Peyer's patch (tissue), 4 donors: ENCODE measurements around the gene ANKRD2. TPM values are rescaled to one million over a fixed set of nuclear protein-coding genes. Genes with fewer than 3 reads are reported as not detected.
A peak's percentile ranks its signal among the peaks of the same experiment; 100 is the strongest.

Source experiments
- DNase-seq, 3 donors: peaks; one replicate each; pipeline ENCODE4 v3.0.0-alpha.2; 2017 to 2019
- H3K27ac ChIP-seq, 4 donors: fragments of 200-600 bp; sonication (generic); one replicate each; pipeline ENCODE4 v1.5.1; 2016 to 2019
- H3K27me3 ChIP-seq, 2 donors: fragments of 200-600 bp; sonication (generic); one replicate each; pipeline ENCODE4 v1.5.1; 2019
- H3K36me3 ChIP-seq, 3 donors: fragments of 200-600 bp; sonication (generic); one replicate each; pipeline ENCODE4 v1.5.1; 2016 to 2019
- H3K4me1 ChIP-seq, 4 donors: fragments of 200-600 bp; sonication (generic); one replicate each; pipeline ENCODE4 v1.5.1; 2016 to 2019
- H3K4me3 ChIP-seq, 4 donors: fragments of 200-600 bp; sonication (generic); 1 replicate in 3 of 4; 2 replicates in 1 of 4; pipeline ENCODE4 v1.5.1; 2016 to 2019; ENCODE audit warnings: mild to moderate bottlenecking in 1 of 4
- H3K9me3 ChIP-seq, 4 donors: fragments of 200-600 bp; sonication (generic); one replicate each; pipeline ENCODE4 v1.5.1; 2016 to 2019; ENCODE audit warnings: mild to moderate bottlenecking in 1 of 4
- POLR2A ChIP-seq, 2 donors: fragments of 450-650 bp; IDR thresholded peaks; one replicate each; pipeline ENCODE4 v1.5.1; 2017; ENCODE audit warnings: antibody characterized with exemption in 2 of 2, mild to moderate bottlenecking in 2 of 2, moderate library complexity in 2 of 2
- total RNA-seq, 4 donors: library from RNA; depleted of rRNA; stranded (reverse); fragments of >200 nt; gene quantifications; one replicate each; pipeline ENCODE4 v1.1.0, GENCODE V29; 2016
- TF ChIP-seq, protein P1 (sequence below), 6 experiments: fragments of 450-650 bp in 4 of 6; fragments of 200-600 bp in 2 of 6; sonication (generic) in 1 of 6; IDR thresholded peaks; one replicate each; pipeline ENCODE4 v1.5.1; 2017 to 2019; ENCODE audit warnings: antibody characterized with exemption in 6 of 6, mild to moderate bottlenecking in 3 of 6, moderate library complexity in 1 of 6

ANKRD2 gene
- total RNA-seq, 4 donors from 2014 or later = not detected

DNA sequence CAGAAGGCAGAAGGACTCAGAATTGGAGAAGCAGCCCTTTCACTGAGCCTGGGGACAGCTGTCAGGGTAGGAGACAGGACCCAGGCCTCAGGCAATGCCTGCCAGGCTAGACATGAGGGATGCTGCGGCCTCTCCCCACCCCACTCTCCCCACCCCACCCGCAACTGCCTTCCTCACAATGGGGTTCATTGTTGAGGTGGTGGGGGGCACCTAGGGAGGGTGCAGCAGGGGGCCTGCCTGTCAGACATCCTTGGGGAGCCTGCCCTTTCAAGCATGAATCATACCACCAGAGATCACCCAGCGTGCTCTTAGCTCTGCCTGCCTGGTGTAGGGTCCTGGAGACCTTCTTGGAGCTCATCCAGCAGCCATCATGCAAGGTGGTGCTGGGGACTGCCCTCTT is 16.9 kb downstream of the ANKRD2 start, which contains the start of gene C10orf62:
C10orf62 (plus strand) TSS at position 243 of the 400 bp plus-strand sequence. CDS start 177 bp downstream, outside the sequence.
- no peaks in the 10 kb centered on the region for H3K27me3 ChIP-seq
- no peak for DNase-seq
- no peak within 1 kb of the TSS for H3K4me3 ChIP-seq
- TF ChIP-seq, protein P1, sequence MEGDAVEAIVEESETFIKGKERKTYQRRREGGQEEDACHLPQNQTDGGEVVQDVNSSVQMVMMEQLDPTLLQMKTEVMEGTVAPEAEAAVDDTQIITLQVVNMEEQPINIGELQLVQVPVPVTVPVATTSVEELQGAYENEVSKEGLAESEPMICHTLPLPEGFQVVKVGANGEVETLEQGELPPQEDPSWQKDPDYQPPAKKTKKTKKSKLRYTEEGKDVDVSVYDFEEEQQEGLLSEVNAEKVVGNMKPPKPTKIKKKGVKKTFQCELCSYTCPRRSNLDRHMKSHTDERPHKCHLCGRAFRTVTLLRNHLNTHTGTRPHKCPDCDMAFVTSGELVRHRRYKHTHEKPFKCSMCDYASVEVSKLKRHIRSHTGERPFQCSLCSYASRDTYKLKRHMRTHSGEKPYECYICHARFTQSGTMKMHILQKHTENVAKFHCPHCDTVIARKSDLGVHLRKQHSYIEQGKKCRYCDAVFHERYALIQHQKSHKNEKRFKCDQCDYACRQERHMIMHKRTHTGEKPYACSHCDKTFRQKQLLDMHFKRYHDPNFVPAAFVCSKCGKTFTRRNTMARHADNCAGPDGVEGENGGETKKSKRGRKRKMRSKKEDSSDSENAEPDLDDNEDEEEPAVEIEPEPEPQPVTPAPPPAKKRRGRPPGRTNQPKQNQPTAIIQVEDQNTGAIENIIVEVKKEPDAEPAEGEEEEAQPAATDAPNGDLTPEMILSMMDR (IDR thresholded peaks at IDR 0.05) = no peak
- TF ChIP-seq POLR2A (IDR thresholded peaks at IDR 0.05) = no peak
- H3K9me3 ChIP-seq = no peaks in the 10 kb centered on the region
- H3K36me3 ChIP-seq = no peaks in the 10 kb centered on the region
- H3K4me1 ChIP-seq = no peaks in the 10 kb centered on the region
- no peak within 1 kb of the TSS for H3K27ac ChIP-seq

DNA sequence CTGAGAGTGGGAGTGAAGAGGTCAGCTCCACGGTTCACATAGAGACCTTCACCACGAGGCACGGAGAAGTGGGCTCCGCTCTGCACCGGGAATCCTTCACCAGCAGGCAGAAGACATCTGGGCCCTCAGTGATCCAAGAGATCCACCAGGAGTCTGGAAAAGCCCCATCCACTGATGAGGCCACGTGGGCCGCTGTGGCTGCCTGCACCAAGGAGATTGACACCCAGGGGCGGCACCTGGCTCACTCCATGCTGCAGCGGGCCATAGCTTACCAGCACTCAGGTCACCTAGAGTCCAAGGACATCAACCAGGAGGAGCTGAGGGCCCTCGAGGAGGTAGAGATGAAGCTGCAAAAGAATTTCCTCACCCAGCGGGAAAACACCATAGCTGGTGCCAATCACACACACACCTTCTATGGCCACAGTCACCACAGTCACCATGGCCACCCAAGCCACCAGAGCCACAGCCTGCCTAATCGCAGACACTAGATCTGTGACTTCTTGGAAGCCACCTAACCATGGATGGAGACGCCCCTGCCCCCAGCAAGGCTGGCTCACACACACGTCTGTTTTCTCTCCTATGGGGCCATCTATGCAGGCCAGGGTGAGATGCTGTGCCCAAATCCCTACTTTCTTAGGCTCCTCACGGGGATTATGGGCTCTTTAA is 17.6 kb downstream of the ANKRD2 start:
- H3K9me3 ChIP-seq = no peaks in the 10 kb centered on the region
- no peak for TF ChIP-seq POLR2A (IDR thresholded peaks at IDR 0.05)
- TF ChIP-seq, protein P1 (IDR thresholded peaks at IDR 0.05) = no peak
- no peaks in the 10 kb centered on the region for H3K4me1 ChIP-seq
- H3K27me3 ChIP-seq = no peaks in the 10 kb centered on the region
- H3K4me3 ChIP-seq = no peak overlapping the region
- no peak for DNase-seq
- no peak overlapping the region for H3K27ac ChIP-seq
- no peaks in the 10 kb centered on the region for H3K36me3 ChIP-seq

DNA sequence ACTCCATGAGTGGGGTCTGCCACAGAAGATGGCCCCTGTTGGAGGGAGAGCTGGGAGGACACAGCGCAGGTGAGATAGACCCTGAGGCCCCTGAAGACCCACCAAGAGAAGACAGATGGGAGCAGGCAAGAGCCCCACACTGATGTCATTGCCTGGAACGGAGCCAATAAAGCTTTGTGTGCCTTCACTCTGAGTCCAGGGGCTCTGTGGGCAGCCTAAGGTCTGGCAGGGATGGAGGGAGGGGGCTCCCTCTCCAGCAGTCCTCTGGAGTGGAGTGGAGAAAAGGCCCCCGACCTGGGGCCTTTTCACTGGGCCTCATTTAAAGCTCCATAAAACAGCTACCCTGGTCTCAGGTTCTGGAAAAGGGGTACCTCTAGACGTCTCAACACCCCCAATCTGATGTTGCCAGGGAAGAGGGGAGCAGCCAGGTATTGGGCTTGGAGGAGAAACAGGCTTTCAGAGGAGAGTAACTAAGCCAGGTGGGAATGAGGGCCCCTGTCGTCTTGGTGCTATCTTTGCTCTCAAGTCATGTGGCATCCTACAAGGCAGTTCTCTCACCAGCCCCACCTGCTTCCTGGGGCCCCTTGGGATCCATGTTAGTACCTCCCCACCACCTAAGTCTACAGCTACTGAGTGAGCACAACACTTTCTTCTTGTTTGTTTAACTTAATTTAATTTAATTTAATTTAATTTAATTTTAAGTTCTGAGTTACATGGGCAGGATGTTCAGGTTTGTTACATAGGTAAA is 18.3 kb downstream of the ANKRD2 start:
- Histone ChIP-seq H3K27ac (no peak overlapping the region), H3K9me3 (no peaks in the 10 kb centered on the region), H3K4me3 (no peak overlapping the region), H3K36me3 (no peaks in the 10 kb centered on the region), H3K27me3 (no peaks in the 10 kb centered on the region), H3K4me1 (peaks cover 0 to 2% (median 0%) of the 10 kb centered on the region in 4 donors)
- DNase-seq = no peak
- no peak for TF ChIP-seq POLR2A (IDR thresholded peaks at IDR 0.05)
- TF ChIP-seq, protein P1 (IDR thresholded peaks at IDR 0.05) = no peak

DNA sequence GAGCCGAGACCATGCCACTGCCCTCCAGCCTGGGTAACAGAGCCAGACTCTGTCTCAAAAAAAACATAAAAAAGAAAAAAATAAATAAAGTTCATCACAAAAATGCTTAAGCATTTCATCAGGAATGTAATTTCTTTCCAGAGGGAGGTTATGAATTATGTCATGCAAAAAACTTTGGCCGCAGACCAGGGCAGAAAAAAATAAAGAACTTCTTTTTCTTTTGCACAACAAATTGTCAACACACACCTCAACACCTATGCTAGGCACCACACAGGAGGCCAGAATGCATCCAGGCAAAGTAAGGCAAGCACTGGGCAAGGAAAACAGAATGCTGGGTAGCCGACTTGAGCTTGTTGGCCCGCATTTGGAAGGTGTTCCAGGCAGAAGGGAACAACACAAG is 20.8 kb downstream of the ANKRD2 start:
- no peak overlapping the region for H3K27ac ChIP-seq
- TF ChIP-seq, protein P1 (IDR thresholded peaks at IDR 0.05) = no peak
- TF ChIP-seq POLR2A (IDR thresholded peaks at IDR 0.05) = no peak
- H3K4me1 ChIP-seq = peaks cover 0 to 8% (median 0%) of the 10 kb centered on the region in 4 donors
- DNase-seq = no peak
- H3K4me3 ChIP-seq = no peak overlapping the region
- H3K9me3 ChIP-seq = no peaks in the 10 kb centered on the region
- no peaks in the 10 kb centered on the region for H3K27me3 ChIP-seq
- H3K36me3 ChIP-seq = no peaks in the 10 kb centered on the region

DNA sequence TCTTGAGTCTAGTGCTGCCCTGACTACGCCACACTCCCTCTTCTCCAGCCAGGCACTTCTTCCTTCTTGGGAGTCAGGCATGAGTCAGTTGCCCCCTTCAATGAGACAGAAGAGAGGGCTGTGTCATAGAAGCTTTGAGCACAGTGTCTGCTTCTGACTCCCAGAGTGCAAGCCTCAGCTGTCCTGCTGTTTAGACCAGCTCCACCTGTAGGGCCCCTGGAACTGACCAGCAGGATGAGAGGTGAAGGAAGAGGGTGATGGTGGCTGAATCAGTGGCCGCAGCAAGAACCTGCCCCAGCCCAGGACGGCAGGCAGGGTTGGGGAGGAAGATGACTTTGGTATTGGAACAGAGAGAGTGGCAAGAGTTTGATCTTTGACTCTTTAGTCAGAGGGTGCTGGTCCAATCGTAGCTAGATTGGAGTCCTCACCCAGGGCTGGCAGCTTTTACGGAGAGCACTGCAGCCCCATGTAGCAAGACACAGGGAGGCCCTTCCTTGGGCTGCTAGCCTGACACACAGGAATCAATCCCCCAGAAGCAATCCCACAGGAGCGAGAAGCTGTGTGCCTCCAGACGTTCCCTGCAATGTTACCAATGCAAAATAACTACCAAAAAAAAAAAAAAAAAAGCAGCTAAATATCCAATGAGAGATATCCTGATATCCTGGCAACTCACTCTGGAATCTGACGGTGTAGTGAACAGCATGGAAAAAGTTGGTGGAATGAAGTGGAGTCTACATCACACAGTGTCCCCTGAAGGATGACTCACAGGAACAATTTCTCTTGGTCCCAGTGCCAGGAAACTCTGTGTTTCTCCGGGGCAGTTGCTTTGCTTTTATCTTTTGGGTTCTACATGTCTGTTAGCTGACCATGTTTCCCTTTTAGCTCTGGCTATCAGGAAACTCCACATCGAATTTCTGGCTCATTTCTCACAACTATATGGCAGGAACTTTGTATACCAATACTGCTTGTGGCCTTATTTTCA is 23.8 kb downstream of the ANKRD2 start:
- TF ChIP-seq, protein P1 (IDR thresholded peaks at IDR 0.05) = no peak
- TF ChIP-seq POLR2A (IDR thresholded peaks at IDR 0.05) = no peak
- no peak for DNase-seq
- Histone ChIP-seq H3K36me3 (no peaks in the 10 kb centered on the region), H3K4me1 (peaks cover 0 to 8% (median 0%) of the 10 kb centered on the region in 4 donors), H3K4me3 (no peak overlapping the region), H3K9me3 (no peaks in the 10 kb centered on the region), H3K27ac (peak overlapping the region in 3 of 4 donors; percentile 17 to 72 (median 59)), H3K27me3 (no peaks in the 10 kb centered on the region)
